Activated CD4-positive, alpha-beta T cell treated with anti-CD3 and anti-CD28 coated beads, Interleukin-2, amount 10 ng/mL, durations not matched to agents 7 days and 5 days (primary cell): ENCODE data around the gene RBM8A. TPM values are rescaled to one million over a fixed set of nuclear protein-coding genes. Genes with fewer than 3 reads are reported as not detected.
"Not testable (repeated sequence)": the region's sequence is repeated elsewhere in the genome, so short reads cannot be mapped to it uniquely, and the experiment has no call there.

Experiments
- CTCF ChIA-PET: fragments of 350-600 bp; sonication (Branson Sonifier 250); formaldehyde crosslinking; loops from one replicate; lab custom pipeline; 2021; ENCODE audit warnings: antibody characterized with exemption; lab: Charles Lee
- POLR2A ChIA-PET: fragments of 350-600 bp; sonication (Branson Sonifier 250); formaldehyde crosslinking; loops from one replicate; lab custom pipeline; 2021; ENCODE audit warnings: antibody characterized with exemption; lab: Charles Lee
- DNase-seq: peaks from one replicate; pipeline ENCODE4 v3.0.0-alpha.2; 2020
- H3K27ac Mint-ChIP-seq: one replicate; pipeline ENCODE4 v1.8.0; 2021; ENCODE audit warnings: mild to moderate bottlenecking, moderate library complexity, mixed read lengths
- H3K27me3 Mint-ChIP-seq: one replicate; pipeline ENCODE4 v1.8.0; 2021; ENCODE audit warnings: mixed read lengths
- H3K36me3 Mint-ChIP-seq: one replicate; pipeline ENCODE4 v1.8.0; 2021; ENCODE audit warnings: low read depth, mixed read lengths
- H3K4me1 Mint-ChIP-seq: one replicate; pipeline ENCODE4 v1.8.0; 2021; ENCODE audit warnings: mixed read lengths
- H3K4me3 Mint-ChIP-seq: one replicate; pipeline ENCODE4 v1.8.0; 2021; ENCODE audit warnings: mild to moderate bottlenecking, moderate library complexity, mixed read lengths
- H3K9me3 Mint-ChIP-seq: one replicate; pipeline ENCODE4 v1.8.0; 2021; ENCODE audit warnings: mixed read lengths
- total RNA-seq, 2 experiments: library from RNA; stranded (reverse); gene quantifications; one replicate each; pipeline ENCODE4 v1.2.3, GENCODE V29; 2021

RBM8A gene
- total RNA-seq, 2 experiments from 2014 or later: 175 to 188 TPM

DNA sequence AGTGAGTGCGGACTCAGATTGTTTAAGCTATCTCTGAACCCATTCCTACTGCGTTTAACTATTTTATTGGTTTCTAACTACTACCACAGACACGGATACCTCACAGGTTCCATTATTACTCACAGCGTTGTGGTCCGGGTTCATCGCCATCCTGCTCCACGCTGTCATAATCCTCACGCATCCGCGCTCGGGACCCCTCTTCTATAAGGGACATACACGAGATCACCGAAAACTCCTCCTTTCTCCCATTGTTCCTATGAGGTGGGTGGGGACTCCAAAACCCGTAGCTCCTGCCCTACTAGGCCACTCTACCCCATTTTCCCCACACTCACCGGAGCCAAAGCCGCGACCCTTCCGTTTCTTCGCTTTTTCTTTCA, 610 bp downstream of the RBM8A start:
- Mint-ChIP-seq H3K27ac (no peak overlapping the region), H3K36me3 (peaks cover 25% of the 10 kb centered on the region), H3K9me3 (no peaks in the 10 kb centered on the region), H3K27me3 (no peaks in the 10 kb centered on the region), H3K4me1 (peaks cover 26% of the 10 kb centered on the region), H3K4me3 (no peak overlapping the region)
- DNase-seq: peak; percentile 37
- CTCF ChIA-PET: interaction anchor here (0.8 to 2.2 kb wide), 10 partner anchors 10 to 112 kb away, joined by 3 to 14 read pairs (median 6); partner anchors contain the start of genes ANKRD34A and POLR3GL
- POLR2A ChIA-PET: interaction anchor here (1.2 kb wide), 1 partner anchor 68 kb away, joined by 5 read pairs; the partner anchor contains the start of gene PIAS3

DNA sequence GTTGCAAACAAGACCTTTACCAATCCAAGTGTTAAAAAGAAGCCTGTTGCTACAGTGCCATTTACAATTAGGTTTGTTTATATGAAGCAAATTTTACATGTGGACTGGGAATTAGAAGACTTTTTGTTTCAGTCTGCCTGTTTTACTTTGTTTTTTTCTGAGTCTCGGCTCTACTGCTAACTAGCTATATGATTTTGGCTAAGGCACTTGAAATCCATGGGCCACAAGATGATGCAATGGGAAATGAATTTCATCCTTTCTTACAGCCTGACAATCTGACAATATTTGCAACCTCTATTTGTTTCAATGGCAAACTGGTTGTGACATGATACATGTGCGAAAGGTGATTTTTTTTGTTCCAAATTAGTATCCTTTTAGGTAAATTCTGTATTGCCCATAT, 5.0 kb downstream of the RBM8A start:
- H3K27ac Mint-ChIP-seq: no peak overlapping the region

DNA sequence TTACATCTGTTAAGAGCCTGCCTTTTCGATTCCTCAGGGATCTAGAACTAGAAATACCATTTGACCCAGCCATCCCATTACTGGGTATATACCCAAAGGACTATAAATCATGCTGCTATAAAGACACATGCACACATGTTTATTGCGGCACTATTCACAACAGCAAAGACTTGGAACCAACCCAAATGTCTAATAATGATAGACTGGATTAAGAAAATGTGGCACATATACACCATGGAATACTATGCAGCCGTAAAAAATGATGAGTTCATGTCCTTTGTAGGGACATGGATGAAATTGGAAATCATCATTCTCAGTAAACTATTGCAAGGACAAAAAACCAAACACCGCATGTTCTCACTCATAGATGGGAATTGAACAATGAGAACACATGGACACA, 7.0 kb downstream of the RBM8A start:
- H3K4me1 Mint-ChIP-seq: peaks cover 35% of the 10 kb centered on the region
- H3K27me3 Mint-ChIP-seq, DNase-seq, CTCF ChIA-PET, POLR2A ChIA-PET, H3K9me3 Mint-ChIP-seq: not testable (repeated sequence)
- peak overlapping the region; percentile 90 for H3K4me3 Mint-ChIP-seq
- peaks cover 23% of the 10 kb centered on the region for H3K36me3 Mint-ChIP-seq
- H3K27ac Mint-ChIP-seq: peak overlapping the region; percentile 98

More for the DNA sequence above, 5.0 kb downstream of the RBM8A start:
- Mint-ChIP-seq H3K36me3 (peaks cover 12% of the 10 kb centered on the region), H3K27me3 (no peaks in the 10 kb centered on the region), H3K4me1 (peaks cover 39% of the 10 kb centered on the region), H3K9me3 (no peaks in the 10 kb centered on the region), H3K4me3 (no peak overlapping the region)
- POLR2A ChIA-PET: no interaction called here
- DNase-seq: no peak
- CTCF ChIA-PET: no interaction called here

DNA sequence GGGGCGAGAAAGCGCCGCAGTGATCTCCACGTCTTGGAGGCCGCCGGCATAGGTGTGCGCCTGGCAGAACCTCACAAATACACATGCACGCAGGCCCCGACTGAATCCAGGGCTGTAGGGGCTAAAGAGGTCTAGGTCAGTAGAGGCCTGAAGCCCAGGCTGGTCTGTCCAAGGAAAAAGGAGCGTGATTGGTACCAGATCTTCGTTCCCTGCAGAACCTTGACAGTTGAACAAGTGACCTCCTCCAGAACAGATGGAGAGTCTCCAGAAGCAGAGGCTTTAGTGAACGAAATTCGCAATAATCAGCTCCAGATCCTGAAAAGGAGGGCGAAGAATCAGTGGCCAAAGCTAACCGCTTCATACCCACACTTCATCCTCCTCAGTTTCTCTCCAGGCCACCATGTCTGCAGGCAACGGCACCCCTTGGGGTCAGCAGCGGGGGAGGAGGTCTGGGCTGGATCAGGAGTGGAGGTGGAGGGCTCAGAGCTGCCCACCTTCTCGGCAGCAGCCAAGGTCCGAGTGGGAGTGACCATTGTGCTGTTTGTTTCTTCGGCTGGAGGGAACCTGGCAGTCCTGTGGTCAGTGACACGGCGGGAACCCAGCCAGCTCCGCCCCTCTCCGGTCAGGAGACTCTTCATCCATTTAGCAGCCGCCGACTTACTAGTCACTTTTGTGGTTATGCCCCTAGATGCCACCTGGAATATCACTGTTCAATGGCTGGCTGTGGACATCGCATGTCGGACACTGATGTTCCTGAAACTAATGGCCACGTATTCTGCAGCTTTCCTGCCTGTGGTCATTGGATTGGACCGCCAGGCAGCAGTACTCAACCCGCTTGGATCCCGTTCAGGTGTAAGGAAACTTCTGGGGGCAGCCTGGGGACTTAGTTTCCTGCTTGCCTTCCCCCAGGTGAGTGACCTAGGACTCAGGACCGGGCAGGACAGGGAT, 8.0 kb downstream of the RBM8A start:
- ChIA-PET POLR2A (interaction anchor here (1.1 kb wide), 1 partner anchor 39 kb away, joined by 3 read pairs; the partner anchor contains the start of gene LIX1L), CTCF (interaction anchor here (0.6 to 2.5 kb wide), 5 partner anchors 18 to 170 kb away, joined by 3 to 7 read pairs (median 3); partner anchors contain the start of gene NUDT17)
- Mint-ChIP-seq H3K27me3 (no peaks in the 10 kb centered on the region), H3K9me3 (no peaks in the 10 kb centered on the region), H3K27ac (peak overlapping the region; percentile 98), H3K4me3 (peak overlapping the region; percentile 90), H3K36me3 (peaks cover 28% of the 10 kb centered on the region), H3K4me1 (peaks cover 38% of the 10 kb centered on the region)
- DNase-seq: peak; percentile 18

DNA sequence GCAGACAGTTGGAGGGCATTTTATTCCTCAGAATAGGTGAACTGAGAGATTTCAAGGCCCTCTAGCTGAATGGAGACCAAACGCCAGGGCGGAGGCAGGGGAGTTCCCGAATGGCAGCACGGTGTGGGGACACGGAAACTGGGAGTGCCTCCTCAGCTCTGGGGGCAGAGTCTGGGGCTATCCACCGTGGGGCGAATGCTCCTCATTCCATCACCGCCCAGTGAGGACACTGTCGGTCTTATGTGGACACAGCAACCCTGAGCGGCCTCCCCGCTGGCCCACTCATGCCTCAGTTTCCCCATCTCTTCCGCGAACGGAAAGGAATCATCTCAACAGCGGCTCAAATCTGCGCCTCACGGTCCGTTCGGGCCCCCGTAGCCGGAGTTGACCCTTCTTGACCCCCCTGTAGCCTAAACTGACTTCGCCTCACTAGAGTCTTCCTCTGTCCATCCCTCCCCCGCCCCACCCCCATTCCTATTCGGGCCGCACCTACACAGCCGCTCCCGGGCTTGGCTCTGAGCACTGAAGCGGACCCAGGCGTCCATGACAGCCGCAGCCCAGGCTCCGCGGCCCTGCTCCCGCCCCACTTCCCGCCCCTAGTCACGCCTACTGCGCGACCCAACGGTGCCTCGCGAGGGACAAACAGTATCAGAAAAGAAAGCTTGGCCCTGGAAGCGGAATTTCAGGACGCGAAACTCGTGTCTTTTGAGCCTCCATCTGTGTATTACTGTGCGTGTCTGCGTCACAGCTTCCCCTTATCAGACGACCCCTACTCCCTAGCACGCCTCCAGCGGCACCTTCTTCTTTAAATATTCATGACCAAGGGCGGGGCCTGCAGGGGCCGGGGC, 8.9 kb downstream of the RBM8A start, which contains the start of gene PEX11B:
PEX11B (minus strand) TSS at position 574 of the 848 bp plus-strand sequence; CDS start at position 545, 29 bp downstream.
- H3K27ac Mint-ChIP-seq: peak within 1 kb of the TSS; percentile 98
- peaks cover 27% of the 10 kb centered on the region for H3K36me3 Mint-ChIP-seq
- CTCF ChIA-PET: interaction anchor here (1.0 to 2.5 kb wide), 4 partner anchors 18 to 73 kb away, joined by 3 to 7 read pairs (median 4); partner anchors contain the start of gene NUDT17
- no peaks in the 10 kb centered on the region for H3K9me3 Mint-ChIP-seq
- H3K4me3 Mint-ChIP-seq: peak within 1 kb of the TSS; percentile 90
- peaks cover 37% of the 10 kb centered on the region for H3K4me1 Mint-ChIP-seq
- POLR2A ChIA-PET: interaction anchor here (0.5 to 1.1 kb wide), 2 partner anchors 15 to 39 kb away, joined by 3 to 4 read pairs; partner anchors contain the start of gene LIX1L
- peak; percentile 93 for DNase-seq
- H3K27me3 Mint-ChIP-seq: no peaks in the 10 kb centered on the region

DNA sequence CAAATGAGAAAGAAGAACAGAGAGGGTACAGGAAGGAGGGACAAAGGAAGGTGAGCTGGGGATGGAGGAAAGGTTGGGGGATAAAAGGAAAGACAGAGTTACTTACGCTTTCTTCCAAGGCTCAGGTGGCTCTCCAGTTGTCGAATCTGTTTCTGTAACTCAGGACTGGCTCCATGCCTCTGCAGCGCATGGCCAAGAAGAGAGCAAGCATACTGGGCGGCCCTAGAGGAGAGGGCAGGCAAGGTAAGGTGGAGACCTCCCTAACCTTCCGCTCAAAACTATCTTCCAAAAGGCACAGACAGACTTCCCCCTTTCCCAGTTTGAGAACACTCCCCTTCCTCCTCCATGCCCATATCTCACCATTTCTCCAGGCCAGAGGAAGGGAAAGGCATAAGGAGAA, 9.7 kb downstream of the RBM8A start:
- peak overlapping the region; percentile 98 for H3K27ac Mint-ChIP-seq
- ChIA-PET POLR2A (no interaction called here), CTCF (interaction anchor here (2.5 kb wide), 1 partner anchor 72 kb away, joined by 7 read pairs; the partner anchor contains the start of gene NUDT17)
- H3K4me1 Mint-ChIP-seq: peaks cover 36% of the 10 kb centered on the region
- peak overlapping the region; percentile 90 for H3K4me3 Mint-ChIP-seq
- H3K27me3 Mint-ChIP-seq: no peaks in the 10 kb centered on the region
- DNase-seq: no peak
- H3K9me3 Mint-ChIP-seq: no peaks in the 10 kb centered on the region
- peaks cover 21% of the 10 kb centered on the region for H3K36me3 Mint-ChIP-seq

DNA sequence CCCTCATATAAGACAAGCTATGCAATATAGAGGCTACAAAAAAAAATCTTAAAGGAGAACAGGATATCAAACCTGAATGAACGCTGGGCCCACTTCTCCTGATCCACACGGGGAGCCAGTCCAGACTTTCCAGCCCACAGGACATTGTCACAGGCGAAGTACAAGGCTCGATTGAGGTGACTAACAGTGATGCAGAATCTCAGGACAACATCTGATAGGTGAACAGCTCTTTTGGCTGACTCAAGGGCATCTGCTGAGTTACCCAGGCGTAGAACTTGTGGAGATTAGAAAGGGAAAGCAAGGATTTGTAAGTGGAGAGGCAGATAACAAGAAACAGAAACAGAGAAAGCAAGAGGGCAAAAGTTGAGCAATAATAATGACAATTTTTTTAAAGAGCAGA, 10.5 kb downstream of the RBM8A start:
- Mint-ChIP-seq H3K36me3 (peaks cover 22% of the 10 kb centered on the region), H3K27me3 (no peaks in the 10 kb centered on the region), H3K27ac (peak overlapping the region; percentile 82), H3K4me1 (peaks cover 36% of the 10 kb centered on the region), H3K4me3 (peak overlapping the region; percentile 90), H3K9me3 (no peaks in the 10 kb centered on the region)
- no peak for DNase-seq
- ChIA-PET CTCF (interaction anchor here (1.3 kb wide), 1 partner anchor 11 kb away, joined by 3 read pairs; no protein-coding TSS in a partner anchor), POLR2A (no interaction called here)

DNA sequence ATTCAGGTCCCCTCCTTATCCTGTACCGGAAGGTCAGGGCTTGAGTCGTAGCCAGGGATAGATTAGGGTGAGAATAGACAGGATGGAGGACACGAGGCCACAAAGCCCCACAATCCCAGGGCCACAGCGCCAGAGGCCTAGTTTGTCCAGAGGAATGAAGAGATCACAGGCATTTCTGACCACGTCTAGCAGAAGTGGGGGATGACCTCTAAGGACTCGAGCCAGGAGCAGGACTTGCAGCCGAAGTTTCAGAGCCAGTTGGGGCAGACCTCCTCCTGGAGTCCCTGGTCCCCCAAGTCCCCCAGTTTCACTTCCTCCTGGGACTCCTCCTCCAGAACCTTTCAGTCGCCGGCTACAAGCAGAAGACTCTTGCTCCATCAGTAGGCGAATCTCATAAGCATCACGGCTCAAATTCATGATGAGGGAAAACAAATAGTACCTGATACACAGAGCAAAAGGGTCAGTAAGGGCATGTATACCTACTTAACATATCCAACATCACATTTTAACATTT, 15.1 kb downstream of the RBM8A start:
- no peak overlapping the region for H3K27ac Mint-ChIP-seq
- H3K4me1 Mint-ChIP-seq: peaks cover 15% of the 10 kb centered on the region
- no peaks in the 10 kb centered on the region for H3K9me3 Mint-ChIP-seq
- H3K27me3 Mint-ChIP-seq: no peaks in the 10 kb centered on the region
- POLR2A ChIA-PET: interaction anchor here (0.7 kb wide), 1 partner anchor 8 kb away, joined by 3 read pairs; no protein-coding TSS in a partner anchor
- CTCF ChIA-PET: interaction anchor here (1.7 to 1.9 kb wide), 2 partner anchors 21 to 67 kb away, joined by 7 to 12 read pairs; partner anchors contain the start of gene NUDT17
- no peak overlapping the region for H3K4me3 Mint-ChIP-seq
- DNase-seq: no peak
- peaks cover 34% of the 10 kb centered on the region for H3K36me3 Mint-ChIP-seq

DNA sequence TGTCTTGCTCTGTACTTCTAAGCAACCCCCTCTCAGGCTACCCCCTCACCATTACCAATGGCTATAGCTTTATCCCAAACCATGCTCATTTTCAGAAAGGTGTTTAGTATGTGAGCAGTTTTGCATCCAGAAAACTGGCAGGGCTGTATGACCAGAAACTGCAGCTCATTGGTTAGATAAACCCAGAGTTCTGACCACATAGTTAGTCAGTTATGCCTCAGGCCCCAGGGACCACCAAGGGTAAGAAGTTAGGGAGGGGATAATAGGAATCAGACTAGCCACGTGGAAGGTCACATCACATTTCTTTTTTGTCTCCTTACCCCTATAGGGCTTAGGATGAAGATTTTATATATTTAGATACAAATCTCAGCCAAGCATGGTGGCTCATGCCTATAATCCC, 18.6 kb downstream of the RBM8A start:
- H3K4me3 Mint-ChIP-seq: no peak overlapping the region
- H3K9me3 Mint-ChIP-seq: no peaks in the 10 kb centered on the region
- peaks cover 18% of the 10 kb centered on the region for H3K36me3 Mint-ChIP-seq
- no peak for DNase-seq
- ChIA-PET POLR2A (interaction anchor here (0.6 kb wide), 1 partner anchor 331 kb away, joined by 4 read pairs; no protein-coding TSS in a partner anchor), CTCF (interaction anchor here (0.8 to 2.0 kb wide), 4 partner anchors 13 to 64 kb away, joined by 3 to 16 read pairs (median 3); partner anchors contain the start of gene NUDT17)
- peaks cover 6% of the 10 kb centered on the region for H3K4me1 Mint-ChIP-seq
- no peak overlapping the region for H3K27ac Mint-ChIP-seq
- no peaks in the 10 kb centered on the region for H3K27me3 Mint-ChIP-seq

DNA sequence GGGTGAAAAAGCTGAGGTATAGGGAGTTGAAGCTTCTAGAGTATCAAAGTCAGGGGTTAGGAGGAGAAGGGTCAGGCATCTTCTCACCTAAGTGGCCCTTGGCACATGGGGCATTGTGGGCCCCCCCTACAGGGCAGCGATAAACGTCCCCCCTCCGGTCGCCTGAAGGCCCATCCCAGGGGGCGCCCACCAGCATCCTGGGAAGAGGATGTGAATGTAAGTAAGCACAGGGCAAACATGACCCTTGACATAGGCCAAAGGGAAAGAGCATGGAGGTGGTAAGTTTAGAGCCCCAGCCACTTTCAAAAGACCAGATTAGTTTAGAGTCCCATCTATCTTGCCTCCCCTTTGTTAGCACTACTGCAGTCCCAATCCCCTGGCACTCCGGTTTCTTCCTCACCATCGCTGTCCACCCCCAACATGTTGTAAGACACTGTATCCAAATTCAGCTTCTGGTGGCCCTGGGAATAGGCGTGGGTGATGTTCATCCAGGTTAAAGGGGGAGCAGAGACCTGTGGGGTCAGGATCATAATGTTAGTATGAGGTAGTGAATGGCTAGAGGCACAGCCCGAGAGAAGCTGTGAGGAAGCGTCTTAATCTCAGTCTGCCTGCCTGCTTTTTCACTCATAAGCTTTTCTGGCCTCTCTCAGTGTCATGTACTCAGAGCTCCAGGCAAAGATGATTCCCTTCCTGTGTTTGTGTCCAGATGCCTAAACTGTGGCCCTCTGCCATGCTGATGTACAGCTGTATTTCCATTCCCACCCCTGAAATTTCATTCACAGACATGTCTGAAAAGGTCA, 20.1 kb downstream of the RBM8A start:
- Mint-ChIP-seq H3K27me3 (no peaks in the 10 kb centered on the region), H3K4me3 (no peak overlapping the region)
- DNase-seq: no peak

More for the DNA sequence above, 20.1 kb downstream of the RBM8A start:
- ChIA-PET CTCF (interaction anchor here (1.1 kb wide), 1 partner anchor 58 kb away, joined by 3 read pairs; no protein-coding TSS in a partner anchor), POLR2A (no interaction called here)
- Mint-ChIP-seq H3K36me3 (peaks cover 18% of the 10 kb centered on the region), H3K9me3 (no peaks in the 10 kb centered on the region), H3K27ac (no peak overlapping the region), H3K4me1 (peaks cover 6% of the 10 kb centered on the region)
